Islet of Langerhans (tissue), 1 donor: ENCODE data around the gene TMC1.
"Not testable (repeated sequence)": the region's sequence is repeated elsewhere in the genome, so short reads cannot be mapped to it uniquely, and the experiment has no call there.

ENCODE experiments used
- FAIRE-seq: peaks from one replicate; lab custom pipeline; 2011; peaks lifted over from hg19 to GRCh38; lab: Jason Lieb, UNC

TMC1 gene

DNA sequence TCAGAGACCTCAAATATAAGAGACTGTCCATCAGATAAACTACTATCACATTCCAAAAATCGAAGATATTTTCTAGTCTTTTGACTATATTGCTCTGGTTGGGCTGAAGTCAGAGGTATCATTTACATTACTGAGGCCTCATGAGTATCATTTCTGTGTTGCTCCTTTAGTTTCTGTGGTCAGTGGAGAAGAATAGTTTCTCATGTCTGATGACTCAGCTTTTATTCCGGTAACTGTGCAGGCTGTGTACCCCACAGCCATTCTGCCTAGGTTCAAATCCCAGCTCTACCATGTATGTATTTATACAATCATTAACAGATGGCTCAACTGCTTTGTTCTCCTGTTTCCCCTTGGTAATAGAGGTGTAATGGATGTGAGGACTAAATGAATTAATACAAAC lies 252.2 kb downstream of the TMC1 start:
- no peak for FAIRE-seq

DNA sequence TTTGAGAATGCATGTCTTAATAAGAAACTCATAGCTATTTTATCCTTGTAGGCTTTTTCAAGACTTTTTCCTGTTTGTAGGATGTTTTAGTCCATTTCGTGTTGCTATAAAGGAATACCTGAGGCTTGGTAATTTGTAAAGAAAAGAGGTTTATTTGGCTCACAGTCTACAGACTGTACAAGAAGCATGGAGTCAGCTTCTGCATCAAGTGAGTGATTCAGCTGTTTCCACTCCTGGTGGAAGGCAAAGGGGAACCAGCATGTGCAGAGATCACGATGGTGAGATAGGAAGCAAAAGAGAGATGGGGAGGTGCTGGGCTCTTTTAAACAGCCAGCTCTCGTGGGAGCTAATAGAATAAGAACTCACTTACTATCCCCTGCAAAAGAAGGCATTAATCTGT lies 254.2 kb downstream of the TMC1 start:
- FAIRE-seq: no peak

DNA sequence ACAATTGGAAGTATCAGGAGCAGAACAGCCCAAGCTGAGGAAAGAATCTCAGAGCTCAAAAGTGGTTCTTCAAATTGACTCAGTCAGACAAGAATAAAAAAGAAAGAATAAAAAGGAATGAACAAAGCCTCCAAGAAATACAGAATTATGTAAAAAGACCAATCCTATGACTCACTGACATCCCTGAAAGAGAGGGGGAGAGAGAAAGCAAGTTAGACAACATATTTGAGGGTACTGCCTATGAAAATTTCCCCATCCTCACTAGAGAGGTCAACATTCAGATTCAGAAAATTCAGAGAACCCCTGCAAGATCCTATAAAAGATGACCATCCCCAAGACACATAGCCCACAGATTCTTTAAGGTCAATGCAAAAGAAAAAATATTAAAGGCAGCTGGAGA lies 258.2 kb downstream of the TMC1 start:
- no peak for FAIRE-seq

DNA sequence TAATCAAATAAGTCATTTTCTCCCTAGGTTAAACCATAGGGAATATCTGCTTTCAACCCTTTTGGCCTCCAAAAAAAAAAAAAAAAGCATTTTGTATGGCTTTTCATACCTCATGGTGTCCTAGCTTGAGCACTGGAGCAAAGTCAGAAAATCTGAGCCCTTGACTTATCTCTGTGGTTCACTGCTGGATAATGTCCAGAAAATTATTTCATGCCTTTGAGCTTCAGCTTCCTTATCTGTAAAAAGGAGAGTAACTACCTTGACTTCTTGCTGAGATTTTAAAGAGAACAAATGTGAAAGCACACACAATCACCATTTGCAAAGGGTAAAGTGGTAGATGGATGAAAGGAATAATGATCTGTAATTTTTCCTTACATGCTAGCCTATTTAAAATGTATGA lies 265.5 kb downstream of the TMC1 start:
- no peak for FAIRE-seq

DNA sequence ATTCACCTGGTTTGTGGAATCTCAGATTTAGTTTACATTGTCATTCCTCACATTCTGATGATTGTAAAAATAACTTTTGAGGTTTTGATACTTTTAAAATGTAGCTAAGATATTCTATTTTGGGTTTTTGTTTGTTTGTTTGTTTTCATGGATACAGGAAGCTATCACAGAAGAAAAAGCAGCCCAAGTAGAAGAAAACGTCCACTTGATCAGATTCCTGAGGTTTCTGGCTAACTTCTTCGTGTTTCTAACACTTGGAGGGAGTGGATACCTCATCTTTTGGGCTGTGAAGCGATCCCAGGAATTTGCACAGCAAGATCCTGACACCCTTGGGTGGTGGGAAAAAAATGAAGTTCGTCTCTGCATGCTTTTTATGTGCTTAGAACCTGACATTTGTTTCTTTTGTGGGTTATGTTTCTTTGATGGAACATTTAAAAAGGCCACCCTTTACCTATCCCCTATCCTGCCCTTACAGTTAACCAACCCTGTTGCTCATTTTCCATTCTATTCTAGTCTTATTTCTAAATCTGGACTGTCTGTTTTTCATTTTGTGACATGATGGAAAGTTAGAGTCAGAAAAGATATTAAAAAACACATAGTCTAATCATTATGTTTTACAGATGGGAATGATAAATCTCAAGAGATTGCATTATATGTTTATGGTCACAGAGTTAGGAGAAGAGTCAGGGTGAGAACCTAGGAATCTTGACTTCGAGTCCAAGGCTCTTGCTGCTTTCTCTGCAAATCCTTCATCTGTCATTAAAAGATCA lies 267.7 kb downstream of the TMC1 start:
- no peak for FAIRE-seq

DNA sequence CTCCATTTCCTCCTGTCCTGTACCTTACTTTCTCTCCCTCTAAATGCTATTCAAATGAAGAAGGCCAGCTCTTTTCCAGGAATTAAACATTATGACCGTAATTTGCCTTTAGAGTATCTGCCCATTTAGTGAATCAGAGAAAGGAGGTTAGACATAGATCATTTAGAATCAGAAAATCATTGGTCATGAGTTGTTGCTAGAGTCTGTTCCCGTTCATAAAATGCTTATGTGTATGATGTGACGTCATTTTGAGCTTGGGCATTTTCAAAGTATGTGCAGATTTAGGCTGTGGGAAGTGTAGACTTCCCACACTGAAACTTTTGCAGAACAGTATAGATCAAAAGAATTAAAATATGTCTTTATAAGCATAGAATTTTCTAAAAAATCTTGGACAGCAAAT lies 268.5 kb downstream of the TMC1 start:
- no peak for FAIRE-seq

DNA sequence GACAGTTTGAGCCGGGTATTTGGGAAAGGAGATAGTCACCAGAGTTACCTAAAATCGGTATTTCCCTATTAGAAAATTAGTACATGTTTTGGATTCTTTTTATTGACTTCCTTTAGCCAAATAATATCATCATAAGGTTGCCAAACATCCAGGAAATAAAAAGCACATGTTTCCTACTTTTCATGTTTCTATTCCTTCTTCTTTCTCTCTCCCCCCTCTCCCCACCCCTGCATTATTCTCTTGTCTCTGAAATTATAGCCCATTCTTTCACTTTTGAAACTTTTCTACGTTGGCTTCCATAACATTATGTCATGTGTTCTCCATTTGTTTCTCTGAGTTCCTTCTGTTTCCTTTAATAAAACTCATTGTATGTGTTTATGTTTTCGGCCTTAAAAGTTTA lies 269.6 kb downstream of the TMC1 start:
- no peak for FAIRE-seq

DNA sequence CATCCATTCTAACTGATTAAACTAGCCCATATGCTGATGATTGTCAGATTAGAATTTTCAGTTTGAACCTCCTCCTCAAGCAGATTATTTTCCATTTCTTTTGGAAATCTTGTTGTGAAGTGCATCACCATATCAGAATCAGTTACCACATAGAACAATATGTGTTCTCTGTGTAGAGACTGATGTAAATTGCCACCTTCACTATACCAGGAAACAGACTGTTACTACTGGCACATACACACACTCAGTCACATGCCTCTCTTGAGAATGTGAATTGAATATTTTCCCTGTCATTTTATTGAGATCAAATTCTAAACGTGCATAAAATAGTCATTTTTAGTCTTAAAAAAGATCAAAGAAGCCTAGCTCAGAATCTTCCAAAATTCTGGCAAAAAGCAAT lies 270.0 kb downstream of the TMC1 start:
- FAIRE-seq: no peak

DNA sequence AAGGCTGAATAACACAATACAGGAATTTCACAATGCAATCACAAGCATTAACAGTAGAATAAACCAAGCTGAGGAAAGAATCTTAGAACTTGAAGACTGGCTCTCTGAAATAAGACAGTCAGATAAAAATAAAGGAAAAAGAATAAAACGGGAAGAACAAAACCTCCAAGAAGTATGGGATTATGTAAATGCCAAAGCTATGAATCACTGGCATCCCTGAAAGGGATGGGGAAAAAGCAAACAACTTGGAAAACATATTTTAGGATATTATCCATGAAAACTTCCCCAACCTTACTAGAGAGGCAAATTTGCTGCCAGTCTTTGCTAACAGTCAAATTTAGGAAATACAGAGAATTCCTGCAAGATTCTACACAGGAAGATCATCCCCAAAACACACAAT lies 273.5 kb downstream of the TMC1 start:
- no peak for FAIRE-seq

DNA sequence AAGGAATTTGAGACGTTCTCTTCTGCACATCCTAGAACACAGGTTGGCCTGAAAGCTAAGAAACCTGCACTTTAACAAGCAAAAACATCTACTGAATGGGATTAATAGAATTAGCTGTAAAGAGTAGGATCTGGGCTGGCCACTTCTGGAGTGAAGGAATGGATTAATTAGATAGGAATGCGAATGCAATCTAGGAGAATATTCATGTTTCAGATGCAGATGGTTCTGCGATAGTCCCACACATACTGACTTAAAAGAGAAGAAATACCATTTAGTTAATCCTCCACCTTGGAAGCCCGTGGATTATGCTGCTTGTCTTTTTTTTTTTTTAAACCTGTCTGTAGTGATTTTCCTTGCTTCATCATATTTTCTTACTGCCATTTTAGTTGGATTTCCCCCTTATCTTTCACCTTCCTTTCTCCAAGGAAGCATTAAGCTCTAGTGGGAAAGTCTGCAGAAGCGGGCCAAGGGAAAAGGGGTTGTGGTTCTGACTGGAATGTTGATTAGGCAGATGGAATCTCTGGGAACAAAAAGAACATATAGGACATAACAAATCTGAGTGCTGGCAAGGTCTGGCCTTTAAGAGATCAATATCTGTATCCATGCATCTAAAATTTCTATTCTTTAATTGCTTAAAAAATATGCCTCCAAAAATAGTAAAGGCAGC lies 279.1 kb downstream of the TMC1 start:
- FAIRE-seq: no peak

DNA sequence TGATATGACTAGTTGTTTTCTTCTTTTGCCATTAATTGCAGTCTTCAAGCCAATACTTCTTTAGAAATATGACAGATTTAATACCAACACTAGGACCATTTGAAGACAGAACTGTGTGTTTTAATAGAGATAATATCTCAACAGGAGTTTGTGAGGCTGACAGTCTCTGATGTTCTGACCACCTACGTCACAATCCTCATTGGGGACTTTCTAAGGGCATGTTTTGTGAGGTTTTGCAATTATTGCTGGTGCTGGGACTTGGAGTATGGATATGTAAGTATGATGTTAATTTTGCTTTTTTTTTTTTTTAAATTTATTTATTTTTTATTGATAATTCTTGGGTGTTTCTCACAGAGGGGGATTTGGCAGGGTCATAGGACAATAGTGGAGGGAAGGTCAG lies 283.8 kb downstream of the TMC1 start:
- no peak for FAIRE-seq

DNA sequence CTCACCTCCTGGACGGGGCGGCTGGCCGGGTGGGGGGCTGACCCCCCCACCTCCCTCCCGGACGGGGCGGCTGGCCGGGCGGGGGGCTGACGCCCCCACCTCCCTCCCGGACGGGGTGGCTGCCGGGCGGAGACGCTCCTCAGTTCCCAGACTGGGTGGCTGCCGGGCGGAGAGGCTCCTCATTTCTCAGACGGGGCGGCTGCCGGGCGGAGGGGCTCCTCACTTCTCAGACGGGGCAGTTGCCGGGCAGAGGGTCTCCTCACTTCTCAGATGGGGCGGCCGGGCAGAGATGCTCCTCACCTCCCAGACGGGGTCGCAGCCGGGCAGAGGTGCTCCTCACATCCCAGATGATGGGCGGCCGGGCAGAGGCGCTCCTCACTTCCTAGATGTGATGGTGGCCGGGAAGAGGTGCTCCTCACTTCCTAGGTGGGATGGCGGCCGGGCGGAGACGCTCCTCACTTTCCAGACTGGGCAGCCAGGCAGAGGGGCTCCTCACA lies 285.0 kb downstream of the TMC1 start:
- not testable (repeated sequence) for FAIRE-seq

DNA sequence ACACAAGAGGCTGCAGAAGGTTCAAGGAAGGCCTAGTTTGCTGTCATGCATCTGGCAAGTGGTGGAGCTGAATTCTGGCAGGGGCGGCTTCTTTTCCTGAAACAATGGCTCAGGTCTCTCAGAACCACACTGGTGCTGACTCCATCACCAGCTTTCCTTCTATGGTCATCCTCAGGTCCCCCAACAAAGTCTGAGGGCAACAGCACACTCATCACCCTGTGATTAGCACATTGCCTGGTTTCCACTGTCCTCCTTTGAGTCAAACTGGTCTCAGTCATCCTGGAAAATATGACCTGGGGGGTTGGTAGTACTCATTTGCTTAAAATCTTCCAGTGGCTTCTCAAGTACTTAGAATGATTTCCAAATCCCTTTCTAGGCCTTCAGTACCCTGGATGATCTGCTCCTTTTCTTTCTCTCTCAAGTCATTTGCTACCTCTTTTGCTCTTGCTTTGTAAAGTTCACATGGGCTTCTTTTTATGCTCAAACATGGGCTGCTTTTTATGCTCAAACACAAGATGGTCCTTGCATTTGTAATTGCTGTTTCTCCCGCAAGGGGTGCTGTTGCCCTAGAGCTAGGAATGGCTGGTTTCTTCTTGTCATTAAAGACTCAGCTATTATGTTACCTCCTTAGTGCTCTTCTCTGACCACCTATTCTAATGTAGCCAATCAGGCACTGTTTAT lies 286.5 kb downstream of the TMC1 start:
- FAIRE-seq: no peak

DNA sequence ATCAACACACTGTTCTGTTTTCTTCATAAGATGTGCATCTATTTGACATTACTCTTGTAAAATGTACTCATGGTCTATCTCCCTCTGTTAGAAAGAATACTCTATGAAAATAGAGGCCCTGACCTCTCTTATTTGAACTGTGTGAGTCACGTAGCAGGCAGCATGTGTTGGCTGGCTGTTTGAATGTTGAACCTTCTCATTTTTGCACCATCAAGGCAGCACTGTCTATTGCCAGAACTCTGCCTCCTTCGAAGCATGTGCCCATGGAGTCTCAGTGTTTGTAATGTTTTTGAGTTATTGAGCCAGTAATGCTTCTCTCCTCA lies 287.0 kb downstream of the TMC1 start:
- no peak for FAIRE-seq

DNA sequence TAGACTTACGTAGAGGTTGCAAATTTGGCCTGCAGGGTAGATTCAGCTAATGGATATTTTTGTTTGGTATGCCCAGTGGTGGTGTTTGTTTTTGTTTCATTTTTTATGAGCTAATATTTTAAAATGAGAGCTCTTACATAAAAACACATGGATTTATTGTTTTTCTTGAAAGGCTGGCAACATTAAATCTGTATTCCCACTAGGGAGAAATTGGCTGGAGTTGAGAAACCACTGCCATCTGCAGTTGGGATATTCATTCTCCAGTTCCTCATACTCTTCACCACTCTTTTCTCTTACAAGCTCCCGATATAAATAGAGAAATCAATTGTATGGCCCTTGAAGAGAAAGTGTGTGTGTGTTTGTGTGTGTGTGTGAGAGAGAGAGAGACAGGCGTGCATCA lies 288.2 kb downstream of the TMC1 start:
- FAIRE-seq: no peak

DNA sequence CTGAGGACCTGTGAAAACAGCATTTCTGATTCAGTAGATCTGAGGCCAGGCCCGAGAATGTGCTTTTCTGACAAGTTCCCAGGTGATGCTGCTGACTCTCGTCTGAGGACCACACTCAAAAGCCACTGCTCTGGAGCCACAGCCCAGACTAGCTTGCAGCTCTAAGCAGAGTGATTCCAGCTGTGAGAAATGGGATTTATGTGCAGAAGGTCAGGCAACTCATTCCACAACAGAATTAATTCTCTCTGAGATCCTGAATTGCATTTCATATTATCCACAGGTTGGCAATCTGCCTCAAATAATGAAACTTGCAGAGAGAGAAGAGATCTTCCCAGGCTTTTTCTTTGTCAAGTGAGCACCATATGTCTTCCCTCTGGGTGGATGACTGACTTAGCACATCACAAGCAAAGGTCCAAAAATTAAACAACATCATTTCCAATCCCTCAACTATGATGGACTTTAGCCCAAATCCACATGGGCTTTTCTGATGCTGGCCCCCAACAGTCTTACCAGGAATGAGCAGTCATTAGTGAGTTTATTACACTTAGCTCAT lies 291.2 kb downstream of the TMC1 start:
- FAIRE-seq: no peak

DNA sequence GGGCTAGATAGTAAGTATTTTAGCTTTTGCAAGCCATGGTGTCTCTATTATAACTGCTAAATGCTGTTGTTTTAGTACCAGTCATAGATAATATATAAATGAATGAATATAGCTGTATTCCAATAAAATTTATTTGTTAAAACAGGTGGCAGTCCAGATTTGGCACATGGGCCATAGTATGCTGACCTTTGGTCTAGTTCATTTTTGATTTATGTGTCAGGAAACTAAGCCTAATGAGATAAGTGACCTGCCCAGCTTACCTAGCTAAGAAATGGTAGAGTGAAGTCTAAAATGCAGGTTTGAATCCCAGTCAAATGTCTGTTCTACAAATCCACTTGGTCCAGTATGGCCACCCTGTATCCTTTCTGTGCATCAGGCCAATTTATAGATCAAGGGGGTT lies 292.1 kb downstream of the TMC1 start:
- FAIRE-seq: no peak

DNA sequence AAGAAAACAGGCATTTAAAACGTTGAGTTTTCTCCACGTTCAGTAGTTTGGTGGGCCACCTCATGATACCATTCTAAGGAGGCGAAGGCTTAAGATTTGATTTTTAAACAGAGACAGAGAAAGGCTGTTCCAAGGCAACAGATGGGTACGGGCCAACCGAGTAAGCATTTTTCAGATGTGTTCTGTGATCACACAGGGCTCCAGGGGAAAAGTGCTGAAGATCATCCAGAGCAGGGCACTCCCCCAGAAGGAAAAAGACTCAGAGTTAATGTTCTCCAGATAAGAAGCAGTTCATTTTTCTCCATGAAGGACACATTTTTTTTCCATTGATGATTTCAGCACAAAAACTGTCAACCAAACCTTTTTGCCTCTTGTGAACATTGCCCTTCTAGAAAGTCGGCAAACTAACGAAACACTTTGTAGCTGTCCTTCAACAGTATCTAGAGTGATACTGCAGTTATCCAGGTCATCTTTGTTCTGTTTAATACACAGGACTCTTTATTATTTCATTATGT lies 292.7 kb downstream of the TMC1 start:
- FAIRE-seq: no peak

DNA sequence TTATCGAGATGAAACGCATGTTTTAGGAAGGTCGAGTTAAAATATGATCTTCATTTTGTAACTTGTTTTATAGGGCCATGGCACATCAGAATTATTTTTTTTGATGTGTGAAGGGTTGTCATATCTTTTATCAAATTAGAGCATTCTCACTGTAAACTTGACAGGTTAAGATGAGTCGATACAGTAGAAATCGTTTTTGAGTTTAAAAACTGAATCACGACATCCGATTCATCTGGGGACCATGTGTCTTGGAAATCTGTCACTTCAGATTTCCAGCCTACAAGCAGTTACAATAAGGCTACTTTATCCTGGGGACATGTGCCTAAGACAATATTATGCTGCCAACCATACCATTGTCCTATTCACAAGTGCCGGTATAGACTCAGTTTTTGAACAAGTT lies 295.3 kb downstream of the TMC1 start:
- FAIRE-seq: no peak

DNA sequence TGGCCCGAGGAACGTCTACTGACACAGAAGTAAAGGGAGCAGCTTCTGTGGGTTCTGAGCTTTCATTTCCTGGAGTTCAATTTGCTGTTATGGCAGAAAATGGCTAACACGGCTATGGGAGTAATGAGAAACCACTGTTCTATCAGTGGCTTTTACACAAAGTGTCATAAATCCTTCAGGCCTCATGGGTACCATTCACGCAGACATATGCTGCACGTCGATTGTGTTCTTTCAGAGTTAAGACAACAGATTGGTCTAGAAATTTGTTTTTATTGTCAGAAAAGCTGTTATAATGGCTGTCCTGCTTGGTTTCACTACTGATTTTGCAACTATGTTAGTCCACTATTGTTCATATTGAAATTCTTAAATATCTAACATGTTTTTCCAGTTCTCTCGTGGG lies 296.0 kb downstream of the TMC1 start:
- no peak for FAIRE-seq

DNA sequence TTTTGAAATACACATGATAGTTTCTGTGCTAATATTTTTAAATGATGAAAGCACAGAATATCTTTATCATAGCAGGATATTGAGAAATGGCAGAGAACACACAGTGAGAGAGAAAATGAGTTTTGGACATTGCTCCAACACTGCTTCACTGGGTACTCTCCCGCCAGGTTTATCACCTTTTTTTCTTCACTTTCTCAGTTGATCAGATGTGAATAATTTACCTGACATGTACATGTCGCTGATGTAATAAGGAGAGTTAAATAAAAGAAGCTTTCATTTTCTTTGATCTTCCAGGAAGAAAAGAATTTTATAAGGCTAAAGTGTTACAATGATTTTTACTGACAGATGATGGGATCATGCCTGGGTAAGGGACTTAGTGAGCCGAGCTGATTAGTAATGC lies 297.0 kb downstream of the TMC1 start:
- FAIRE-seq: no peak

DNA sequence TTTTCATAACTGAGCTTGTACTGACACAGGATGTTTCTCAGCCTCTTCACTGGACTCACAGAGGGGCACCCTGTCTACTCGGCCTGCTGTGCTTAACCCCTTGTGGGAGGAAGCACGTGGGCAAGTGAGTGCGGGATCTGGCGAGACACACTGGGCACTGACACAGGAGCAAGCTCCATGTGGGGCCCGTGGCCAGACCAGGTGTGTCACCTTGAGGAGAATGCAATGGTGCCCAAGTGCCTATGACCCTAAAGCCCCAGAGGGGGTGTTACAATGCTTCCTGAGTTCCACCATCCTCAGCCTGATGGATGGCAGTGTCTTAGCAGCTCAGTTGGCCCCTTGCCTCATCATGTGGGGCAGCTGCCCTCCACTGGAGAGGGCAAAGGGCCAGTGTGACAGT lies 302.6 kb downstream of the TMC1 start:
- FAIRE-seq: no peak
